ENCODE measurements around the gene CNNM1. TPM values are rescaled to one million over a fixed set of nuclear protein-coding genes. Genes with fewer than 3 reads are reported as not detected.

CNNM1 gene
- total and polyA plus RNA-seq, 9 of the 15 experiments (the other 6 are each of a cell fraction or from before 2014, with no cell fraction given), result not detected

- no TSS peak for BruUV-seq (replicated peaks)
- no peak for DNase-seq (ENCODE audit: extremely low read depth in 1 of 4, low spot score in 3 of 4)
- Histone ChIP-seq H3K4me3 (no peak overlapping the region), H3K4me1 (replicated peaks in 1 of 2; ENCODE audit: control insufficient read depth in 2 of 2, insufficient read depth in 2 of 2, low read length in 2 of 2) (no peaks in the 10 kb centered on the region), H3K27me3 (ENCODE audit: control insufficient read depth in 2 of 2, insufficient read depth in 2 of 2, low read length in 2 of 2) (peaks cover 0 to 4% of the 10 kb centered on the region in 2 experiments; a peak in 1 of 5 replicates), H4K20me1 (replicated peaks; ENCODE audit: control insufficient read depth, insufficient read depth, low read length) (no peaks in the 10 kb centered on the region), H3K79me2 (ENCODE audit: control insufficient read depth, insufficient read depth, low read length) (no peaks in the 10 kb centered on the region), H3K9me1 (ENCODE audit: control insufficient read depth, insufficient read depth, low read length) (no peaks in the 10 kb centered on the region), H3K36me3 (ENCODE audit: control insufficient read depth, insufficient read depth, low read length) (no peaks in the 10 kb centered on the region), H2AFZ (ENCODE audit: low read depth, low read length) (no peak overlapping the region), H3K9me3 (replicated peaks; ENCODE audit: control insufficient read depth, insufficient read depth, low read depth, low read length) (no peaks in the 10 kb centered on the region), H3K4me2 (ENCODE audit: insufficient read depth, low read length) (no peak overlapping the region), H3K9ac (ENCODE audit: insufficient read depth in 1 of 2, low read depth in 2 of 2, low read length in 2 of 2) (no peak overlapping the region), H3K27ac (ENCODE audit: extremely low read depth, low read depth, low read length) (no peak overlapping the region)
- WGBS (ENCODE audit: insufficient coverage, low coverage, missing lambda C conversion rate), result 0% methylated on average over 1 of the region's 1 CpG
- intact Hi-C loops (cut with micrococcal nuclease), result no loop called here
- CTCF ChIA-PET (ENCODE audit: low intra/inter-chr PET ratio), result no interaction called here
- FAIRE-seq, result no peak
- no peak for ATAC-seq
- in situ Hi-C loops (cut with MboI), result no loop called here
- no peak for TF ChIP-seq TFAP4 (CRISPR knock-in tag; IDR thresholded peaks at IDR 0.05; ENCODE audit: borderline replicate concordance)
- no peak for TF ChIP-seq REST (IDR thresholded peaks at IDR 0.05; ENCODE audit: borderline replicate concordance)
- TF ChIP-seq REST (CRISPR knock-in tag; IDR thresholded peaks at IDR 0.05; ENCODE audit: low read depth), result no peak
- POLR2A ChIA-PET, result interaction anchor here (0.5 kb wide), 1 partner anchor 14 kb away, joined by 3 read pairs; no protein-coding TSS in a partner anchor
Observed at GRCh38 chr10:99345350-99345749, 16.2 kb downstream of the CNNM1 start.
